Astrocyte (in vitro differentiated cells and primary cell): Measurements from ENCODE around the gene CDK14. TPM values are rescaled to one million over a fixed set of nuclear protein-coding genes. Genes with fewer than 3 reads are reported as not detected.
A peak's percentile ranks its signal among the peaks of the same experiment; 100 is the strongest.

Experiments
- DNase-seq: peaks from one replicate; pipeline ENCODE4 v3.0.0-alpha.2; 2010; ENCODE audit warnings: low read depth
- FAIRE-seq: peaks from 2 replicates; lab custom pipeline; 2011; peaks lifted over from hg19 to GRCh38; lab: Jason Lieb, UNC
- H2AFZ ChIP-seq: 2 replicates; pipeline ENCODE4 v1.6.0; 2012; ENCODE audit warnings: low read depth, low read length, inconsistent platforms
- H3K27ac ChIP-seq: 2 replicates; pipeline ENCODE4 v1.5.1; 2011; ENCODE audit warnings: low read depth, low read length, inconsistent platforms
- H3K27me3 ChIP-seq: 2 replicates; pipeline ENCODE4 v1.6.0; 2011; ENCODE audit warnings: low read length, inconsistent platforms; ENCODE audit not compliant: insufficient read depth
- H3K36me3 ChIP-seq: 2 replicates; pipeline ENCODE4 v1.5.1; 2011; ENCODE audit warnings: low read length, inconsistent platforms; ENCODE audit not compliant: insufficient read depth
- H3K4me1 ChIP-seq: 2 replicates; pipeline ENCODE4 v1.5.1; 2011; ENCODE audit warnings: low read length, inconsistent platforms; ENCODE audit not compliant: insufficient read depth
- H3K4me2 ChIP-seq: 2 replicates; pipeline ENCODE4 v1.6.0; 2012; ENCODE audit warnings: low read length, inconsistent platforms
- H3K4me3 ChIP-seq: 2 replicates; pipeline ENCODE4 v1.5.1; 2011; ENCODE audit warnings: low read depth, mild to moderate bottlenecking, low read length, inconsistent platforms; ENCODE audit not compliant: insufficient read depth
- H3K79me2 ChIP-seq: 2 replicates; pipeline ENCODE4 v1.6.0; 2012; ENCODE audit warnings: mild to moderate bottlenecking, low read length, inconsistent platforms; ENCODE audit not compliant: insufficient read depth
- H3K9ac ChIP-seq: 2 replicates; pipeline ENCODE4 v1.6.0; 2012; ENCODE audit warnings: mild to moderate bottlenecking, low read length, inconsistent platforms
- H3K9me3 ChIP-seq: 2 replicates; pipeline ENCODE4 v1.5.1; 2012; ENCODE audit warnings: low read depth, mild to moderate bottlenecking, low read length, inconsistent platforms; ENCODE audit not compliant: insufficient read depth
- H4K20me1 ChIP-seq: 2 replicates; pipeline ENCODE4 v1.6.0; 2012; ENCODE audit warnings: low read length, inconsistent platforms; ENCODE audit not compliant: insufficient read depth
- H3K27ac Mint-ChIP-seq: one replicate; pipeline ENCODE4 v1.8.0; 2021; ENCODE audit warnings: mild to moderate bottlenecking, mixed read lengths; ENCODE audit not compliant: unreplicated experiment
- H3K27me3 Mint-ChIP-seq: one replicate; pipeline ENCODE4 v1.8.0; 2021; ENCODE audit warnings: low read depth, mixed read lengths; ENCODE audit not compliant: unreplicated experiment
- H3K36me3 Mint-ChIP-seq: one replicate; pipeline ENCODE4 v1.8.0; 2021; ENCODE audit warnings: low read depth, mixed read lengths; ENCODE audit not compliant: unreplicated experiment
- H3K4me1 Mint-ChIP-seq: one replicate; pipeline ENCODE4 v1.8.0; 2021; ENCODE audit warnings: low read depth, mixed read lengths; ENCODE audit not compliant: unreplicated experiment
- H3K4me3 Mint-ChIP-seq: one replicate; pipeline ENCODE4 v1.8.0; 2021; ENCODE audit warnings: mild to moderate bottlenecking, moderate library complexity, mixed read lengths; ENCODE audit not compliant: unreplicated experiment
- H3K9me3 Mint-ChIP-seq: one replicate; pipeline ENCODE4 v1.8.0; 2021; ENCODE audit warnings: mild to moderate bottlenecking, mixed read lengths; ENCODE audit not compliant: unreplicated experiment
- CTCF ChIP-seq: IDR thresholded peaks from 2 replicates; pipeline ENCODE4 v1.5.1; 2011; ENCODE audit warnings: low read depth, mild to moderate bottlenecking, inconsistent platforms, low read length, moderate library complexity; ENCODE audit not compliant: insufficient read depth
- EZH2 ChIP-seq: IDR thresholded peaks from 2 replicates; pipeline ENCODE4 v1.6.1; 2012; ENCODE audit warnings: mild to moderate bottlenecking, low read length, inconsistent platforms; ENCODE audit not compliant: insufficient read depth
- total RNA-seq: library from RNA; stranded (reverse); gene quantifications from 2 replicates; pipeline ENCODE4 v1.2.1, GENCODE V29; 2021

The CDK14 gene
- total RNA-seq, 1 donor from 2014 or later: 30.2 TPM

- DNase-seq (no peak), FAIRE-seq (no peak)
- Histone ChIP-seq H4K20me1 (peaks cover 68% of the 10 kb centered on the region), H3K9me3 (no peaks in the 10 kb centered on the region), H3K9ac (no peak overlapping the region), H3K4me2 (peak overlapping the region; percentile 6), H3K4me1 (peaks cover 12% of the 10 kb centered on the region), H3K27me3 (no peaks in the 10 kb centered on the region), H3K36me3 (no peaks in the 10 kb centered on the region), H3K79me2 (peaks cover 86% of the 10 kb centered on the region), H2AFZ (no peak overlapping the region), H3K27ac (no peak overlapping the region), H3K4me3 (no peak overlapping the region)
- Mint-ChIP-seq H3K27ac (no peak overlapping the region), H3K4me1 (peaks cover 7% of the 10 kb centered on the region), H3K27me3 (no peaks in the 10 kb centered on the region), H3K36me3 (no peaks in the 10 kb centered on the region), H3K4me3 (no peak overlapping the region), H3K9me3 (no peaks in the 10 kb centered on the region)
- no peak for TF ChIP-seq EZH2
- TF ChIP-seq CTCF: no peak
These were observed 81.6 kb downstream of the CDK14 start for GRCh38 chr7:90677486-90678404.

GRCh38 chr7:90678986-90679385 is 82.9 kb downstream of the CDK14 start:
- H3K4me3 Mint-ChIP-seq: no peak overlapping the region
- H3K4me1 Mint-ChIP-seq: peaks cover 7% of the 10 kb centered on the region
- no peaks in the 10 kb centered on the region for H3K9me3 ChIP-seq
- H3K79me2 ChIP-seq: peaks cover 85% of the 10 kb centered on the region
- DNase-seq (no peak), FAIRE-seq (no peak)
- no peaks in the 10 kb centered on the region for H3K9me3 Mint-ChIP-seq
- TF ChIP-seq CTCF: no peak
- no peak for TF ChIP-seq EZH2
- no peaks in the 10 kb centered on the region for H3K36me3 ChIP-seq
- no peak overlapping the region for H2AFZ ChIP-seq
- no peaks in the 10 kb centered on the region for H3K27me3 Mint-ChIP-seq
- no peak overlapping the region for H3K9ac ChIP-seq
- H3K27me3 ChIP-seq: no peaks in the 10 kb centered on the region
- H3K4me3 ChIP-seq: no peak overlapping the region
- no peak overlapping the region for H3K4me2 ChIP-seq
- H3K4me1 ChIP-seq: peaks cover 12% of the 10 kb centered on the region
- H3K27ac Mint-ChIP-seq: no peak overlapping the region
- H3K36me3 Mint-ChIP-seq: no peaks in the 10 kb centered on the region
- peaks cover 69% of the 10 kb centered on the region for H4K20me1 ChIP-seq
- H3K27ac ChIP-seq: no peak overlapping the region

GRCh38 chr7:90680484-90680883 is 84.4 kb downstream of the CDK14 start:
- H4K20me1 ChIP-seq: peaks cover 56% of the 10 kb centered on the region
- H3K4me1 Mint-ChIP-seq: peaks cover 7% of the 10 kb centered on the region
- FAIRE-seq: no peak

More at GRCh38 chr7:90680484-90680883, 84.4 kb downstream of the CDK14 start:
- DNase-seq: no peak
- Histone ChIP-seq H3K36me3 (no peaks in the 10 kb centered on the region), H2AFZ (no peak overlapping the region), H3K27me3 (no peaks in the 10 kb centered on the region), H3K4me2 (no peak overlapping the region), H3K27ac (no peak overlapping the region), H3K4me3 (no peak overlapping the region), H3K79me2 (peaks cover 84% of the 10 kb centered on the region), H3K9me3 (no peaks in the 10 kb centered on the region), H3K9ac (no peak overlapping the region), H3K4me1 (peaks cover 12% of the 10 kb centered on the region)
- Mint-ChIP-seq H3K4me3 (no peak overlapping the region), H3K9me3 (no peaks in the 10 kb centered on the region), H3K27ac (no peak overlapping the region), H3K27me3 (no peaks in the 10 kb centered on the region), H3K36me3 (no peaks in the 10 kb centered on the region)
- TF ChIP-seq CTCF: no peak
- no peak for TF ChIP-seq EZH2
